HCT116 (cell line): Measurements from ENCODE around the gene TGDS. TPM values are rescaled to one million over a fixed set of nuclear protein-coding genes. Genes with fewer than 3 reads are reported as not detected.

ENCODE experiments used
- ATAC-seq: fragments of 200-7000 bp; cut with Tn5 transposase; 2 replicates; pipeline ENCODE4 v1.9.1; 2020; ENCODE audit warnings: mild to moderate bottlenecking, moderate library complexity
- BruUV-seq: library from RNA; stranded (reverse); fragments of 400-500 nt; replicated peaks from 2 replicates; lab custom pipeline; 2021; lab: Mats Ljungman, UMichigan
- CTCF ChIA-PET: fragments of 300-600 bp; sonication (Branson Sonifier 250); formaldehyde crosslinking; loops from one replicate; lab custom pipeline; 2021; ENCODE audit warnings: antibody characterized with exemption; lab: Charles Lee
- POLR2A ChIA-PET: fragments of 300-600, 350-600 bp; sonication (Branson Sonifier 250); formaldehyde crosslinking; loops from one replicate; lab custom pipeline; 2021; ENCODE audit warnings: antibody characterized with exemption; lab: Charles Lee
- RAD21 ChIA-PET, 2 experiments: fragments of 300-600 bp; sonication (Branson Sonifier 250); formaldehyde crosslinking; loops; one replicate each; lab custom pipeline; 2023; ENCODE audit warnings: low total read pairs in 2 of 2; ENCODE audit not compliant: uncharacterized antibody in 2 of 2, unreplicated experiment in 2 of 2, low non-redundant PET in 1 of 2; lab: Charles Lee
- DNase-seq: peaks from one replicate; pipeline ENCODE4 v3.0.0-alpha.2; 2010; ENCODE audit warnings: low read depth, low spot score
- H2AFZ ChIP-seq: fragments of 200-600 bp; shearing (Covaris generic), sonication (generic); 2 replicates; pipeline ENCODE4 v1.6.1; 2017; ENCODE audit warnings: low read depth, mixed run types, mixed read lengths, antibody characterized with exemption, low read length; ENCODE audit not compliant: poor library complexity, severe bottlenecking
- H3K27ac ChIP-seq: 2 replicates; pipeline ENCODE4 v1.5.1; 2012; ENCODE audit warnings: low read depth, low read length
- H3K27me3 ChIP-seq: fragments of 200-600 bp; sonication (generic); 2 replicates; pipeline ENCODE4 v1.6.1; 2016; ENCODE audit warnings: mixed run types, low read length, mixed read lengths; ENCODE audit not compliant: insufficient read depth
- H3K36me3 ChIP-seq, 2 experiments: fragments of 200-500 bp in 1 of 2; fragments of 200-600 bp in 1 of 2; sonication (Bioruptor generic) in 1 of 2; sonication (generic) in 1 of 2; 2 replicates each; pipeline versions ENCODE4 v1.5.1 to v1.6.1; 2014 to 2016; ENCODE audit warnings: low read length in 2 of 2, inconsistent platforms in 1 of 2, mixed read lengths in 1 of 2, mixed run types in 1 of 2; ENCODE audit not compliant: insufficient read depth in 2 of 2, control insufficient read depth in 1 of 2
- H3K4me1 ChIP-seq, 2 experiments: fragments of 200-600 bp in 1 of 2; sonication (generic) in 1 of 2; 2 replicates each; pipeline versions ENCODE4 v1.5.1 to v1.6.1; 2012 to 2017; ENCODE audit warnings: low read length in 2 of 2, inconsistent platforms in 1 of 2, mild to moderate bottlenecking in 1 of 2, mixed read lengths in 1 of 2, mixed run types in 1 of 2, moderate library complexity in 1 of 2; ENCODE audit not compliant: insufficient read depth in 2 of 2, control insufficient read depth in 1 of 2
- H3K4me2 ChIP-seq: fragments of 200-600 bp; sonication (generic); 2 replicates; pipeline ENCODE4 v1.6.1; 2017; ENCODE audit warnings: mixed run types, low read length, mixed read lengths
- H3K4me3 ChIP-seq, 2 experiments: fragments of 200-600 bp in 1 of 2; sonication (generic) in 1 of 2; replicated peaks in 1 of 2; 2 replicates each; pipeline ENCODE4 v1.5.1; 2011 to 2016; ENCODE audit warnings: low read length in 2 of 2, control low read depth in 1 of 2, low read depth in 1 of 2, mild to moderate bottlenecking in 1 of 2, mixed read lengths in 1 of 2, mixed run types in 1 of 2
- H3K79me2 ChIP-seq: fragments of 200-600 bp; sonication (generic); 2 replicates; pipeline ENCODE4 v1.6.1; 2017; ENCODE audit warnings: mild to moderate bottlenecking, mixed run types, low read length, moderate library complexity, mixed read lengths; ENCODE audit not compliant: insufficient read depth
- H3K9ac ChIP-seq: fragments of 200-600 bp; sonication (generic); 2 replicates; pipeline ENCODE4 v1.6.1; 2016; ENCODE audit warnings: low read length, mixed read lengths
- H3K9me2 ChIP-seq: fragments of 200-600 bp; sonication (generic), shearing (Covaris generic); 2 replicates; pipeline ENCODE4 v1.6.1; 2017; ENCODE audit warnings: mixed run types, mild to moderate bottlenecking, moderate library complexity; ENCODE audit not compliant: insufficient read depth
- H3K9me3 ChIP-seq, 2 experiments: fragments of 200-500 bp in 1 of 2; fragments of 200-600 bp in 1 of 2; sonication (Bioruptor generic) in 1 of 2; sonication (generic) in 1 of 2; 2 replicates each; pipeline ENCODE4 v1.6.1; 2014 to 2017; ENCODE audit warnings: low read length in 2 of 2, mixed read lengths in 2 of 2, inconsistent platforms in 1 of 2, low read depth in 1 of 2, mild to moderate bottlenecking in 1 of 2, mixed run types in 1 of 2, moderate library complexity in 1 of 2; ENCODE audit not compliant: control insufficient read depth in 1 of 2, insufficient read depth in 1 of 2
- H4K20me1 ChIP-seq: fragments of 200-600 bp; sonication (generic), shearing (Covaris generic); 2 replicates; pipeline ENCODE4 v1.6.1; 2017; ENCODE audit warnings: mixed run types, mild to moderate bottlenecking, moderate library complexity; ENCODE audit not compliant: insufficient read depth
- CBX3 ChIP-seq: IDR thresholded peaks from 2 replicates; pipeline ENCODE4 v1.6.1; 2012; ENCODE audit warnings: low read depth
- CEBPB ChIP-seq: IDR thresholded peaks from 2 replicates; pipeline ENCODE4 v1.6.1; 2012; ENCODE audit warnings: low read depth
- CTCF ChIP-seq, 3 experiments: fragments of 200-600 bp in 1 of 3; sonication (generic) in 1 of 3; IDR thresholded peaks in 2 of 3; conservative IDR thresholded peaks in 1 of 3; 2 replicates each; pipeline ENCODE4 v1.5.1; 2012 to 2017; ENCODE audit warnings: low read depth in 2 of 3, low read length in 2 of 3, antibody characterized with exemption in 1 of 3, borderline replicate concordance in 1 of 3, control low read depth in 1 of 3, mild to moderate bottlenecking in 1 of 3, mixed read lengths in 1 of 3, mixed run types in 1 of 3, moderate library complexity in 1 of 3; ENCODE audit not compliant: insufficient read depth in 1 of 3
- EGR1 ChIP-seq: IDR thresholded peaks from 2 replicates; pipeline ENCODE4 v1.6.1; 2012; ENCODE audit warnings: low read depth
- ELF1 ChIP-seq: IDR thresholded peaks from 2 replicates; pipeline ENCODE4 v1.6.1; 2012; ENCODE audit warnings: low read depth, borderline replicate concordance
- FOSL1 ChIP-seq: IDR thresholded peaks from 2 replicates; pipeline ENCODE4 v1.6.1; 2012; ENCODE audit warnings: low read depth
- POLR2AphosphoS5 ChIP-seq: IDR thresholded peaks from 2 replicates; pipeline ENCODE4 v1.6.1; 2011; ENCODE audit warnings: mild to moderate bottlenecking, low read depth, low read length, moderate library complexity
- RAD21 ChIP-seq: IDR thresholded peaks from 2 replicates; pipeline ENCODE4 v1.6.1; 2012; ENCODE audit warnings: low read depth, mild to moderate bottlenecking
- REST ChIP-seq: IDR thresholded peaks from 2 replicates; pipeline ENCODE4 v1.6.1; 2012; ENCODE audit warnings: low read depth
- TCF7L2 ChIP-seq: IDR thresholded peaks from 2 replicates; pipeline ENCODE4 v1.7.0; 2011; ENCODE audit warnings: borderline replicate concordance, inconsistent platforms; ENCODE audit not compliant: insufficient read depth, insufficient read length; ENCODE audit errors: extremely low read depth
- YY1 ChIP-seq: IDR thresholded peaks from 2 replicates; pipeline ENCODE4 v1.6.1; 2011; ENCODE audit warnings: low read length, low read depth, moderate library complexity, mild to moderate bottlenecking; ENCODE audit not compliant: insufficient replicate concordance; ENCODE audit errors: extremely low read depth
- ZFX ChIP-seq: fragments of 450-650 bp; IDR thresholded peaks from 2 replicates; pipeline ENCODE4 v1.6.1; 2017
- ZNF274 ChIP-seq: fragments of 200-500 bp; sonication (Bioruptor generic); IDR thresholded peaks from 2 replicates; pipeline ENCODE4 v1.6.1; 2014; ENCODE audit warnings: mild to moderate bottlenecking, low read depth, low read length, inconsistent platforms
- intact Hi-C: fragments of 100-400 bp; cut with micrococcal nuclease; formaldehyde crosslinking; loops from 2 replicates; pipeline ENCODE4 v1.10.0; 2022
- total RNA-seq: library from RNA; stranded (reverse); gene quantifications from one replicate; pipeline ENCODE4 v1.2.1, GENCODE V29; 2021; ENCODE audit not compliant: unreplicated experiment
- TF ChIP-seq, protein P1 (sequence below): IDR thresholded peaks from 2 replicates; pipeline ENCODE4 v1.6.1; 2012
- TF ChIP-seq, protein P2 (sequence below): IDR thresholded peaks from 2 replicates; pipeline ENCODE4 v1.6.1; 2011; ENCODE audit warnings: mild to moderate bottlenecking, low read length, moderate library complexity; ENCODE audit not compliant: insufficient replicate concordance; ENCODE audit errors: extremely low read depth

The TGDS gene
- total RNA-seq, 1 experiment from 2014 or later, result 16.9 TPM

GRCh38 chr13:94590744-94591143 lies 5.2 kb downstream of the TGDS start:
- H4K20me1 ChIP-seq, result no peaks in the 10 kb centered on the region; the same call in 1 of the 2 replicates
- H3K9me2 ChIP-seq, result no peaks in the 10 kb centered on the region
- no peaks in the 10 kb centered on the region for H3K9me3 ChIP-seq
- no peak overlapping the region for H3K4me3 ChIP-seq
- intact Hi-C loops, result no loop called here
- ATAC-seq (no peak), DNase-seq (no peak)
- BruUV-seq, result no TSS peak
- H3K4me2 ChIP-seq, result no peak overlapping the region
- H3K27me3 ChIP-seq, result no peaks in the 10 kb centered on the region
- H3K36me3 ChIP-seq, result peaks cover 23 to 26% of the 10 kb centered on the region in 2 experiments
- peaks cover 10 to 14% of the 10 kb centered on the region in 2 experiments for H3K4me1 ChIP-seq
- peaks cover 91% of the 10 kb centered on the region for H3K79me2 ChIP-seq
- POLR2A ChIA-PET, result no interaction called here
- H3K9ac ChIP-seq, result no peak overlapping the region
- no peak for TF ChIP-seq ZFX
- no peak for TF ChIP-seq FOSL1
- TF ChIP-seq REST, result no peak
- TF ChIP-seq ZNF274, result no peak
- no peak for TF ChIP-seq POLR2AphosphoS5
- no peak for TF ChIP-seq CEBPB
- no peak for TF ChIP-seq YY1
- no peak for TF ChIP-seq ELF1
- TF ChIP-seq TCF7L2, result no peak
- no peak for TF ChIP-seq CTCF (IDR thresholded peaks at IDR 0.05 in 2 of 3, conservative IDR thresholded peaks at IDR 0.05 in 1 of 3; ENCODE audit: borderline replicate concordance in 1 of 3, insufficient read depth in 1 of 3, low read depth in 2 of 3, low read length in 2 of 3)
- TF ChIP-seq CBX3, result no peak
- TF ChIP-seq, protein P1, sequence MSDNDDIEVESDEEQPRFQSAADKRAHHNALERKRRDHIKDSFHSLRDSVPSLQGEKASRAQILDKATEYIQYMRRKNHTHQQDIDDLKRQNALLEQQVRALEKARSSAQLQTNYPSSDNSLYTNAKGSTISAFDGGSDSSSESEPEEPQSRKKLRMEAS, result no peak
- TF ChIP-seq RAD21, result no peak
- TF ChIP-seq, protein P2, sequence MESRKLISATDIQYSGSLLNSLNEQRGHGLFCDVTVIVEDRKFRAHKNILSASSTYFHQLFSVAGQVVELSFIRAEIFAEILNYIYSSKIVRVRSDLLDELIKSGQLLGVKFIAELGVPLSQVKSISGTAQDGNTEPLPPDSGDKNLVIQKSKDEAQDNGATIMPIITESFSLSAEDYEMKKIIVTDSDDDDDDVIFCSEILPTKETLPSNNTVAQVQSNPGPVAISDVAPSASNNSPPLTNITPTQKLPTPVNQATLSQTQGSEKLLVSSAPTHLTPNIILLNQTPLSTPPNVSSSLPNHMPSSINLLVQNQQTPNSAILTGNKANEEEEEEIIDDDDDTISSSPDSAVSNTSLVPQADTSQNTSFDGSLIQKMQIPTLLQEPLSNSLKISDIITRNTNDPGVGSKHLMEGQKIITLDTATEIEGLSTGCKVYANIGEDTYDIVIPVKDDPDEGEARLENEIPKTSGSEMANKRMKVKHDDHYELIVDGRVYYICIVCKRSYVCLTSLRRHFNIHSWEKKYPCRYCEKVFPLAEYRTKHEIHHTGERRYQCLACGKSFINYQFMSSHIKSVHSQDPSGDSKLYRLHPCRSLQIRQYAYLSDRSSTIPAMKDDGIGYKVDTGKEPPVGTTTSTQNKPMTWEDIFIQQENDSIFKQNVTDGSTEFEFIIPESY, result no peak
- no peak for TF ChIP-seq EGR1
- CTCF ChIA-PET, result no interaction called here
- H3K27ac ChIP-seq, result no peak overlapping the region
- RAD21 ChIA-PET, result no interaction called here
- no peak overlapping the region for H2AFZ ChIP-seq
